ENCODE results near the gene CIAO3. TPM values are rescaled to one million over a fixed set of nuclear protein-coding genes. Genes with fewer than 3 reads are reported as not detected.

The CIAO3 gene
- total RNA-seq, 2 donors from 2014 or later, result 25.4 to 26.4 TPM

- H3K4me3 ChIP-seq, result no peak overlapping the region
- 6 to 9% methylated on average over 16 to 24 of the region's 25 CpGs for WGBS, 2 donors
- ATAC-seq, result peak; percentile 36
- DNase-seq, result peak; percentile 76 to 83 (median 80)
- H3K4me1 ChIP-seq, result peaks cover 30% of the 10 kb centered on the region
- no peaks in the 10 kb centered on the region for H3K9me3 ChIP-seq
- H3K27ac ChIP-seq, result no peak overlapping the region
- H3K27me3 ChIP-seq, result peaks cover 0 to 24% of the 10 kb centered on the region in 2 donors
- TF ChIP-seq, protein P1, sequence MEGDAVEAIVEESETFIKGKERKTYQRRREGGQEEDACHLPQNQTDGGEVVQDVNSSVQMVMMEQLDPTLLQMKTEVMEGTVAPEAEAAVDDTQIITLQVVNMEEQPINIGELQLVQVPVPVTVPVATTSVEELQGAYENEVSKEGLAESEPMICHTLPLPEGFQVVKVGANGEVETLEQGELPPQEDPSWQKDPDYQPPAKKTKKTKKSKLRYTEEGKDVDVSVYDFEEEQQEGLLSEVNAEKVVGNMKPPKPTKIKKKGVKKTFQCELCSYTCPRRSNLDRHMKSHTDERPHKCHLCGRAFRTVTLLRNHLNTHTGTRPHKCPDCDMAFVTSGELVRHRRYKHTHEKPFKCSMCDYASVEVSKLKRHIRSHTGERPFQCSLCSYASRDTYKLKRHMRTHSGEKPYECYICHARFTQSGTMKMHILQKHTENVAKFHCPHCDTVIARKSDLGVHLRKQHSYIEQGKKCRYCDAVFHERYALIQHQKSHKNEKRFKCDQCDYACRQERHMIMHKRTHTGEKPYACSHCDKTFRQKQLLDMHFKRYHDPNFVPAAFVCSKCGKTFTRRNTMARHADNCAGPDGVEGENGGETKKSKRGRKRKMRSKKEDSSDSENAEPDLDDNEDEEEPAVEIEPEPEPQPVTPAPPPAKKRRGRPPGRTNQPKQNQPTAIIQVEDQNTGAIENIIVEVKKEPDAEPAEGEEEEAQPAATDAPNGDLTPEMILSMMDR (IDR thresholded peaks at IDR 0.05), result peak; percentile 86 to 94 (median 89)
- no peak for TF ChIP-seq POLR2A (IDR thresholded peaks at IDR 0.05)
- intact Hi-C loops (cut with DNase I), result loop anchor here (5.0 kb wide), 1 partner anchor 341 kb away; no protein-coding TSS in a partner anchor
- H3K36me3 ChIP-seq (replicated peaks in 1 of 2; ENCODE audit: insufficient read depth in 1 of 2, low read depth in 2 of 2), result no peaks in the 10 kb centered on the region
Measured at GRCh38 chr16:711548-712320, 29.1 kb downstream of the CIAO3 start.

GRCh38 chr16:711084-711483, 29.7 kb downstream of the CIAO3 start:
- Histone ChIP-seq H3K4me1 (peaks cover 23% of the 10 kb centered on the region), H3K9me3 (no peaks in the 10 kb centered on the region), H3K4me3 (no peak overlapping the region), H3K27me3 (peaks cover 0 to 30% of the 10 kb centered on the region in 2 donors), H3K36me3 (replicated peaks in 1 of 2; ENCODE audit: insufficient read depth in 1 of 2, low read depth in 2 of 2) (no peaks in the 10 kb centered on the region), H3K27ac (no peak overlapping the region)
- TF ChIP-seq, protein P1 (IDR thresholded peaks at IDR 0.05), result no peak
- TF ChIP-seq POLR2A (IDR thresholded peaks at IDR 0.05), result no peak
- no peak for DNase-seq
- intact Hi-C loops (cut with DNase I), result loop anchor here (5.0 kb wide), 1 partner anchor 341 kb away; no protein-coding TSS in a partner anchor
- 45 to 50% methylated on average over 8 to 12 of the region's 12 CpGs for WGBS, 2 donors
- ATAC-seq, result no peak

DNA sequence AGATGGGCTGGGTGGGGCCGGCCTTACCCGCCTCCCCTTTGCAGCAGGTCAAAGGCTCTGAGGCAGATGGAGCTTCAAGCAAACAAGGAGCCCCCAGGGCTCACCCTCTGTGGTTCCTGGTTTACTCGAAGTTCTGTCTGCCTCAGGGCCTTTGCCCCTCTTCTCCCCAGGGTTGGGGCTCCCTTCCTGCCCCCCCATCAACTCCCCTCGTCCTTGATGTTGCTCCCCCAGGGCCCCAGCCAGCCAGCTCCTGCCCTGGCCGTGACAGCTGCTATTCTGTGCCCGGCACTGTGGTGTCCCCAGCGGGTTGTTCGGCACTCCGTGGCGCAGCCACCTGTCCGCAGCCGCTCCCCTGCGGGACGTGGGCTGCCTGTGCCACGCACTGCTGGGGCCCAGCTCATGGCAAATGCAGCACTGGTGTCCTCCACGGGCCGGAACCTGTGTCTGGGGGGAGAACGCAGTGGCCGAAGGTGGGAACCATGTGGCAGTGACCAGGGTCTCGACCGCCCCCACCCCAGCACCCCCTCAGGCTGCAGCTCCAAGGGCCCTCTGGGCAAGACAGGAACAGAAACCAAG, 30.2 kb downstream of the CIAO3 start:
- Histone ChIP-seq H3K27me3 (peaks cover 0 to 31% of the 10 kb centered on the region in 2 donors), H3K4me3 (no peak overlapping the region), H3K9me3 (no peaks in the 10 kb centered on the region), H3K4me1 (peaks cover 18% of the 10 kb centered on the region), H3K27ac (no peak overlapping the region), H3K36me3 (replicated peaks in 1 of 2; ENCODE audit: insufficient read depth in 1 of 2, low read depth in 2 of 2) (no peaks in the 10 kb centered on the region)
- TF ChIP-seq, protein P1 (IDR thresholded peaks at IDR 0.05), result no peak
- no peak for TF ChIP-seq POLR2A (IDR thresholded peaks at IDR 0.05)
- DNase-seq (no peak), ATAC-seq (no peak)
- WGBS, 2 donors, result 42 to 53% methylated on average over 9 to 21 of the region's 21 CpGs
- intact Hi-C loops (cut with DNase I), result loop anchor here (5.0 kb wide), 1 partner anchor 342 kb away; no protein-coding TSS in a partner anchor

DNA sequence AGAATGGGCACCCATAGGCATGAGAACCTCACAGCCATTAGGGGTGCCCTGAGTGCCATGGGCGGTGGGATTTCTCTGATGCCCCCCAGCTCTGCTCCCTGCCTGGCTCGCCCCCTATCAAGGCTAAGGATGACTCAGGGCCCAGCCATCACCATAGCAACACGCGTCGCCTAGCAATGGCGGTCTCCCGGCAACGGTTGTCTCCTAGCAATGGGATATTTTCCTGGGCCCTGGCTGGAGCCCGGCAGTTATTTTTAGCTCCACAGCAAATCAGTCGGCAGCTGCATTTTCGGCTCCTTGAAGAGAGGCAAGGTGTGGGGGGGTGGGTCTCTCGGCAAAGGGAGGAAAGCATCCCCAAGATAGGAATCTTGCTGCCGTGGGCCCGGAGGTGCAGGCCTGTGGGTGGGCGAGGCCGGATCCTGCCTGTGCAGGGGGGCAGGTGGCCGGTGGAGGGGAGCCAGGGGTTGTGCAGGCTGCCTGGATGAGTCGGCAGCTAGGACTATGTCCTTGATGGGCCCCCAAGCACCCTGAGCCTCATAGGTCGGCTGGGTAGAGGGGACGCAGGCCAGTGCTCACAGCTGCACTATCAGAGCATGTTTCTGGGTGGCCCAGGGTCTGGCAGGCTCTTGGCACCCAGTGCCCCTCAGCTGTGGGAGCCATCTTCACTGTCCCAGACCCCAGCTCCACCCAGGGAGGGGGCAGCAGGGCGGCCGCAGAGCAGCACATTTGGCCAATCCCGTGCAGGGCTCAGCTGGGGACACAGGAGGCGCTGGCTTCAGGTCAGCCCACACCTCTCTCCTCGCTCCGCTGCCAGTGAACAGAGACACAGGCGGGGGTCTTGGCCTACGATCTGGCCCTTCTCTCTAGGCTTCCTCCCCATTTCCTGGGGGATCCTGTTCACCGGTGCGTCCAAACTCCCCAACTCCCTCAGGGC, 31.0 kb downstream of the CIAO3 start:
- no peaks in the 10 kb centered on the region for H3K9me3 ChIP-seq
- intact Hi-C loops (cut with DNase I), result loop anchor here (5.0 to 10.0 kb wide), 2 partner anchors 342 to 465 kb away; no protein-coding TSS in a partner anchor
- no peak overlapping the region for H3K27ac ChIP-seq
- ATAC-seq, result no peak
- H3K36me3 ChIP-seq (replicated peaks in 1 of 2; ENCODE audit: insufficient read depth in 1 of 2, low read depth in 2 of 2), result no peaks in the 10 kb centered on the region
- TF ChIP-seq, protein P1 (IDR thresholded peaks at IDR 0.05), result no peak
- no peak for TF ChIP-seq POLR2A (IDR thresholded peaks at IDR 0.05)
- peak in 3 of 4 donors; percentile 56 to 68 (median 57) for DNase-seq
- no peak overlapping the region for H3K4me3 ChIP-seq
- 18 to 19% methylated on average over 14 to 30 of the region's 30 CpGs for WGBS, 2 donors
- H3K27me3 ChIP-seq, result peaks cover 0 to 34% of the 10 kb centered on the region in 2 donors
- H3K4me1 ChIP-seq, result peaks cover 14% of the 10 kb centered on the region
